A673 (cell line): Measurements from ENCODE around the gene TIGD3. TPM values are rescaled to one million over a fixed set of nuclear protein-coding genes. Genes with fewer than 3 reads are reported as not detected.
A peak's percentile ranks its signal among the peaks of the same experiment; 100 is the strongest.

ENCODE experiments used
- BruUV-seq: library from RNA; stranded (reverse); fragments of 400-500 nt; replicated peaks from 2 replicates; lab custom pipeline; 2021; lab: Mats Ljungman, UMichigan
- CTCF ChIA-PET: fragments of 300-600 bp; sonication (Branson Sonifier 250); formaldehyde crosslinking; loops from one replicate; lab custom pipeline; 2022; ENCODE audit warnings: antibody characterized with exemption; lab: Charles Lee
- POLR2A ChIA-PET: fragments of 300-600 bp; sonication (Branson Sonifier 250); formaldehyde crosslinking; loops from one replicate; lab custom pipeline; 2022; ENCODE audit warnings: antibody characterized with exemption; ENCODE audit not compliant: low non-redundant PET; lab: Charles Lee
- DNase-seq: peaks from one replicate; pipeline ENCODE4 v3.0.0-alpha.2; 2015; ENCODE audit warnings: low spot score
- H3K27ac ChIP-seq: fragments of 200-600 bp; sonication (generic); 2 replicates; pipeline ENCODE4 v1.5.1; 2016; ENCODE audit warnings: mixed run types, low read depth, mild to moderate bottlenecking, mixed read lengths, antibody characterized with exemption, low read length; ENCODE audit not compliant: poor library complexity, severe bottlenecking
- H3K27me3 ChIP-seq: fragments of 200-600 bp; sonication (generic); replicated peaks from 2 replicates; pipeline ENCODE4 v1.6.1; 2017; ENCODE audit warnings: mixed run types, low read depth, mild to moderate bottlenecking, mixed read lengths, antibody characterized with exemption, low read length; ENCODE audit not compliant: insufficient read depth, poor library complexity
- H3K36me3 ChIP-seq: fragments of 200-600 bp; sonication (generic); 2 replicates; pipeline ENCODE4 v1.6.1; 2016; ENCODE audit warnings: mixed run types, mild to moderate bottlenecking, mixed read lengths, antibody characterized with exemption, low read length; ENCODE audit not compliant: insufficient read depth, poor library complexity, severe bottlenecking
- H3K4me1 ChIP-seq: fragments of 200-600 bp; sonication (generic); 2 replicates; pipeline ENCODE4 v1.6.1; 2017; ENCODE audit warnings: mixed run types, mild to moderate bottlenecking, mixed read lengths, antibody characterized with exemption, low read length; ENCODE audit not compliant: insufficient read depth, poor library complexity, severe bottlenecking
- H3K4me3 ChIP-seq: fragments of 200-600 bp; sonication (generic); 2 replicates; pipeline ENCODE4 v1.5.1; 2016; ENCODE audit warnings: low read depth, mixed run types, mild to moderate bottlenecking, mixed read lengths, low read length; ENCODE audit not compliant: poor library complexity, severe bottlenecking
- H3K9me3 ChIP-seq: fragments of 200-600 bp; sonication (generic); 2 replicates; pipeline ENCODE4 v1.6.1; 2016; ENCODE audit warnings: mixed run types, low read depth, mild to moderate bottlenecking, mixed read lengths, antibody characterized with exemption, low read length; ENCODE audit not compliant: poor library complexity, severe bottlenecking
- EZH2 ChIP-seq: fragments of 200-600 bp; sonication (generic); IDR thresholded peaks from 2 replicates; pipeline ENCODE4 v1.6.1; 2017; ENCODE audit warnings: borderline replicate concordance, low read depth, mild to moderate bottlenecking, mixed read lengths, antibody characterized with exemption, low read length; ENCODE audit not compliant: poor library complexity, severe bottlenecking
- intact Hi-C: fragments of 100-400 bp; cut with micrococcal nuclease; formaldehyde crosslinking; loops from one replicate; pipeline ENCODE4 v1.10.0; 2022; ENCODE audit not compliant: unreplicated experiment
- total RNA-seq: library from RNA; stranded (reverse); gene quantifications from 2 replicates; pipeline ENCODE4 v1.2.3, GENCODE V29; 2021
- TF ChIP-seq, protein P1 (sequence below): fragments of 300-800, 200-600 bp; sonication (generic); conservative IDR thresholded peaks from 2 replicates; pipeline ENCODE4 v1.5.1; 2017; ENCODE audit warnings: low read depth, mild to moderate bottlenecking, antibody characterized with exemption, low read length, moderate library complexity, mixed read lengths

Gene TIGD3
- total RNA-seq, 1 experiment from 2014 or later: 2.3 TPM

DNA sequence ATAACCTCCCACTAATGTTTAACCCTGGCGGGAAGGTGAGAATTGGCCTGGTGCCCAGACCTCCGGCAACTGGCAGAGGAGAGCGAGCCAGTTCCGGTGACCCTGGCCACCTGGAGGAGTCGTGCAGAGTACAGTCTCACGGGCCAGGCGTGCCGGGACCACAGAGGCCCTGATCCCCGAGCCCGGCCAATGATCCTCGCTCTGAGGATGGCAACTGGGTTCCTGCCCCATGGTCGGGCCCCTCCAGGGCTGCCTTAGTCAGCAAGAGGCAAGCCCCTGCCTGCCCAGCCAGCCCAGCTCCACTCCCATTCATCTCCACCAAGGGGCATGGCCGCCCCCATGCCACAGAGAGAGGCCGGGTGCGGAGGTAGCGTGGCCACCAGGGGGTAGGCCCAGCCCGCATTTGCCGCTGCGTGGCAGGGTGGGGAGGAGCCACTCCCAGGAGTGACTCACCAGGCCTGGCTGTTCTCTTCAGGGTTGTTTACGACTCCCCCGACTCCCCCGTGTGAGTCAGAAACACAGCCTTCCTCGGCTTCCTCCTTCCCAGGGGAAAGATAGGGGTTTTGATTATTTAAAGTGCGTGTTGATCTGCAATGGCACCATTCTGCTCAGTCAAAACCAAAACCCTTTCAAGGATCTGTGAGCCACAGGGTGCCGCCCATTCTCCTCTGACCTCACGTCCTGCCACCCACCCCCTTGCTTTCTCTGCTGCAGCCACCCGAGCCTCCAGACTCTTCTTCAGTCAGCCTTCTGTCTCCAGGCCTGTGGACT is 27.7 kb downstream of the TIGD3 start, which contains the start of gene SLC25A45:
SLC25A45 (minus strand) TSS at position 614 of the 771 bp plus-strand sequence. CDS start 695 bp downstream, outside the sequence.
- TSS peak; percentile 71 for BruUV-seq
- H3K4me1 ChIP-seq: peaks cover 40% of the 10 kb centered on the region
- CTCF ChIA-PET: interaction anchor here (0.5 to 1.1 kb wide), 5 partner anchors 34 to 1111 kb away, joined by 3 to 4 read pairs (median 3); no protein-coding TSS in a partner anchor
- no peak for TF ChIP-seq EZH2
- TF ChIP-seq, protein P1, sequence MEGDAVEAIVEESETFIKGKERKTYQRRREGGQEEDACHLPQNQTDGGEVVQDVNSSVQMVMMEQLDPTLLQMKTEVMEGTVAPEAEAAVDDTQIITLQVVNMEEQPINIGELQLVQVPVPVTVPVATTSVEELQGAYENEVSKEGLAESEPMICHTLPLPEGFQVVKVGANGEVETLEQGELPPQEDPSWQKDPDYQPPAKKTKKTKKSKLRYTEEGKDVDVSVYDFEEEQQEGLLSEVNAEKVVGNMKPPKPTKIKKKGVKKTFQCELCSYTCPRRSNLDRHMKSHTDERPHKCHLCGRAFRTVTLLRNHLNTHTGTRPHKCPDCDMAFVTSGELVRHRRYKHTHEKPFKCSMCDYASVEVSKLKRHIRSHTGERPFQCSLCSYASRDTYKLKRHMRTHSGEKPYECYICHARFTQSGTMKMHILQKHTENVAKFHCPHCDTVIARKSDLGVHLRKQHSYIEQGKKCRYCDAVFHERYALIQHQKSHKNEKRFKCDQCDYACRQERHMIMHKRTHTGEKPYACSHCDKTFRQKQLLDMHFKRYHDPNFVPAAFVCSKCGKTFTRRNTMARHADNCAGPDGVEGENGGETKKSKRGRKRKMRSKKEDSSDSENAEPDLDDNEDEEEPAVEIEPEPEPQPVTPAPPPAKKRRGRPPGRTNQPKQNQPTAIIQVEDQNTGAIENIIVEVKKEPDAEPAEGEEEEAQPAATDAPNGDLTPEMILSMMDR: peak; percentile 82
- intact Hi-C loops: loop anchor here (5.0 kb wide), 3 partner anchors 35 to 190 kb away; partner anchors contain the start of genes FAM89B and ZNRD2
- no peaks in the 10 kb centered on the region for H3K27me3 ChIP-seq
- H3K4me3 ChIP-seq: peak within 1 kb of the TSS; percentile 40
- POLR2A ChIA-PET: interaction anchor here (0.5 kb wide), 1 partner anchor 43 kb away, joined by 3 read pairs; no protein-coding TSS in a partner anchor
- DNase-seq: peak; percentile 99
- no peaks in the 10 kb centered on the region for H3K9me3 ChIP-seq
- H3K36me3 ChIP-seq: no peaks in the 10 kb centered on the region
- peak within 1 kb of the TSS; percentile 94 for H3K27ac ChIP-seq

DNA sequence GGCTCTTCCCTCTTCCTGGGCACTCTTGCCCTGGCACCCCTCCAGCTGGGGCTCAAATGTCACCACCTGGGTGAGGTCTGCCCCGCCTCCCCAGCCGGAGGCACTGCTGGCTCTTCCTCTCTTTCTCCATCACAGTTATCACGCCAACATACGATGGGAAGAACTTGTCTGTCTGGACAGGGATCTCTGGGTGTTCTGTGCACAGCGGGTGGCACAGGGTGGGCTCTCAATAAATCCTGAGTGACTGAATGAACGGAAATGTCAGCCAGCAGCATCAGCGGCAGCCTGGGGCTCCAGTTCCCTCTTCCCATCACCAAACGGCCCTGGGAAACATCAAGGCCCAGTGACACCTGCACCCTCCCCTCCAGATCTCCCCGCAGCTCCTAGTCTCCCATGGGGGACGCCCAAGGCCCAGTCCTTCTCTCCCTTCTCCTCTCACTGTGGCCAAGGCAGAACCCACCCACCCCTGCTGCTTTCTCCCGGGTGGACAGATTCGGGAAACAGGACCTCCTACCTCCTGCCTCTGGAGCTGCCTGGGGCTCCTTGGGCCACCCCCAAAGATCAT is 28.3 kb downstream of the TIGD3 start:
- DNase-seq: no peak
- ChIA-PET POLR2A (interaction anchor here (0.5 kb wide), 1 partner anchor 42 kb away, joined by 3 read pairs; no protein-coding TSS in a partner anchor), CTCF (interaction anchor here (0.5 to 1.1 kb wide), 2 partner anchors 47 to 128 kb away, joined by 3 read pairs; no protein-coding TSS in a partner anchor)
- intact Hi-C loops: loop anchor here (5.0 kb wide), 3 partner anchors 34 to 189 kb away; partner anchors contain the start of genes FAM89B and ZNRD2
- Histone ChIP-seq H3K36me3 (no peaks in the 10 kb centered on the region), H3K27me3 (no peaks in the 10 kb centered on the region), H3K4me3 (peak overlapping the region; percentile 40), H3K9me3 (no peaks in the 10 kb centered on the region), H3K27ac (peak overlapping the region; percentile 94), H3K4me1 (peaks cover 42% of the 10 kb centered on the region)
- TSS peak; percentile 39 for BruUV-seq
- TF ChIP-seq, protein P1: no peak
- TF ChIP-seq EZH2: no peak

DNA sequence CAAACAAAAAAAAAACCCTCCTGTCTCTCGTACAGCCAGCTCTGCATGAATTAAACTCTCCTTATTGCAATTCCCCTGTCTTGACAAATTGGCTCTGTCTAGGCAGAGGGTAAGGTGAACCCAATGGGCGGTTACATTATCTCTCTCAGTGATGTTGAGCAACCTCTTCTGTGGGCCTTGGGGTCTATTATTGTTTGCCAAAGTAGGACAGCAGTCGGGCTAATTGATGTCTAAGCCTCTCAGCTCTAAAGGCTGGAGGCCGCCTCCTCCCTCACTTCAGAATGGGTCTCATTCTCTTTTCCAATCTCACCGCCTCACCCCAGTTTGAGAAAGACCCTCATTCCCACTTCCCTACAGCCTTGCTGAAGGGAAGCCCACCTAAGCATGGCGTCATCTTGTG is 29.2 kb downstream of the TIGD3 start:
- DNase-seq: no peak
- intact Hi-C loops: loop anchor here (5.0 kb wide), 3 partner anchors 34 to 189 kb away; partner anchors contain the start of genes FAM89B and ZNRD2
- ChIA-PET CTCF (interaction anchor here (1.1 kb wide), 1 partner anchor 127 kb away, joined by 3 read pairs; no protein-coding TSS in a partner anchor), POLR2A (interaction anchor here (0.6 kb wide), 1 partner anchor 109 kb away, joined by 4 read pairs; no protein-coding TSS in a partner anchor)
- no peaks in the 10 kb centered on the region for H3K27me3 ChIP-seq
- BruUV-seq: no TSS peak
- H3K9me3 ChIP-seq: no peaks in the 10 kb centered on the region
- peak overlapping the region; percentile 94 for H3K27ac ChIP-seq
- H3K4me1 ChIP-seq: peaks cover 51% of the 10 kb centered on the region
- H3K4me3 ChIP-seq: no peak overlapping the region
- TF ChIP-seq, protein P1: no peak
- TF ChIP-seq EZH2: no peak
- H3K36me3 ChIP-seq: no peaks in the 10 kb centered on the region
